ENCODE measurements around the gene EPB41L1. TPM values are rescaled to one million over a fixed set of nuclear protein-coding genes. Genes with fewer than 3 reads are reported as not detected.

The EPB41L1 gene
- total RNA-seq, 1 experiment from 2014 or later, result 129 TPM

DNA sequence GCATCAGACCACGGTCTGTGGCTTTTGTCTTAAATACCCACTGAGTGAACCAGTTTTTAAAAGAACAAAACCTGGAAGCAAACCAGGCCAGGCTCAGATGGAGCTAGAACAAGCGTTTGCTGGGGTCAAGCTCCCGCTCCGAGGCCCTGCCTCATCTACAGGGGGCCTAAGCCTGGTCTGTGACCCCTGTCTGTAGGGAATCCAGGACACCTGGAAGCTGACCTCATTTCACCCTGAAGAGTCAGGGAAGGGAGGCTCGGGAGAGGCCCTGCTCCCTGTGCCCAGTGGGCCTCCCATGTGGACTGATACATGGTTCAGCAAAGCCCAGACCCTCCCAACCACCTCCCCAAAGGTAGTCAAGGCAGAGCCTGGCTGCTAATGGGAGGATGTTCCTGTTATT is 124.8 kb downstream of the EPB41L1 start:
- no peaks in the 10 kb centered on the region for H3K4me1 Mint-ChIP-seq (ENCODE audit: low read depth, unreplicated experiment)
- H3K27ac Mint-ChIP-seq (ENCODE audit: unreplicated experiment), result no peak overlapping the region
- intact Hi-C loops (cut with micrococcal nuclease; ENCODE audit: unreplicated experiment), result no loop called here
- no peaks in the 10 kb centered on the region for H3K4me1 ChIP-seq
- H3K4me3 ChIP-seq (ENCODE audit: low read depth, low read length), result no peak overlapping the region
- no peak for DNase-seq
- ChIA-PET CTCF (interaction anchor here (1.6 kb wide), 1 partner anchor 120 kb away, joined by 3 read pairs; no protein-coding TSS in a partner anchor), POLR2A (no interaction called here)
- TF ChIP-seq, protein P1, sequence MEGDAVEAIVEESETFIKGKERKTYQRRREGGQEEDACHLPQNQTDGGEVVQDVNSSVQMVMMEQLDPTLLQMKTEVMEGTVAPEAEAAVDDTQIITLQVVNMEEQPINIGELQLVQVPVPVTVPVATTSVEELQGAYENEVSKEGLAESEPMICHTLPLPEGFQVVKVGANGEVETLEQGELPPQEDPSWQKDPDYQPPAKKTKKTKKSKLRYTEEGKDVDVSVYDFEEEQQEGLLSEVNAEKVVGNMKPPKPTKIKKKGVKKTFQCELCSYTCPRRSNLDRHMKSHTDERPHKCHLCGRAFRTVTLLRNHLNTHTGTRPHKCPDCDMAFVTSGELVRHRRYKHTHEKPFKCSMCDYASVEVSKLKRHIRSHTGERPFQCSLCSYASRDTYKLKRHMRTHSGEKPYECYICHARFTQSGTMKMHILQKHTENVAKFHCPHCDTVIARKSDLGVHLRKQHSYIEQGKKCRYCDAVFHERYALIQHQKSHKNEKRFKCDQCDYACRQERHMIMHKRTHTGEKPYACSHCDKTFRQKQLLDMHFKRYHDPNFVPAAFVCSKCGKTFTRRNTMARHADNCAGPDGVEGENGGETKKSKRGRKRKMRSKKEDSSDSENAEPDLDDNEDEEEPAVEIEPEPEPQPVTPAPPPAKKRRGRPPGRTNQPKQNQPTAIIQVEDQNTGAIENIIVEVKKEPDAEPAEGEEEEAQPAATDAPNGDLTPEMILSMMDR (IDR thresholded peaks at IDR 0.05; ENCODE audit: insufficient read depth in 1 of 2, low read depth in 1 of 2, low read length in 1 of 2, severe bottlenecking in 1 of 2, unreplicated experiment in 1 of 2), result no peak
- H3K9me3 ChIP-seq, result no peaks in the 10 kb centered on the region
- no peaks in the 10 kb centered on the region for H3K9me3 Mint-ChIP-seq (ENCODE audit: unreplicated experiment)
- H3K27me3 Mint-ChIP-seq (ENCODE audit: insufficient read depth, unreplicated experiment), result peaks cover 42% of the 10 kb centered on the region
- H3K36me3 ChIP-seq (ENCODE audit: control insufficient read depth, insufficient read depth, low read length), result no peaks in the 10 kb centered on the region
- H3K4me3 Mint-ChIP-seq (ENCODE audit: unreplicated experiment), result no peak overlapping the region
- H3K27me3 ChIP-seq (replicated peaks; ENCODE audit: control insufficient read depth, insufficient read depth, low read length), result no peaks in the 10 kb centered on the region; the same call in 1 of the 2 replicates
- no peaks in the 10 kb centered on the region for H3K36me3 Mint-ChIP-seq (ENCODE audit: insufficient read depth, unreplicated experiment)
- BruUV-seq (replicated peaks), result no TSS peak

DNA sequence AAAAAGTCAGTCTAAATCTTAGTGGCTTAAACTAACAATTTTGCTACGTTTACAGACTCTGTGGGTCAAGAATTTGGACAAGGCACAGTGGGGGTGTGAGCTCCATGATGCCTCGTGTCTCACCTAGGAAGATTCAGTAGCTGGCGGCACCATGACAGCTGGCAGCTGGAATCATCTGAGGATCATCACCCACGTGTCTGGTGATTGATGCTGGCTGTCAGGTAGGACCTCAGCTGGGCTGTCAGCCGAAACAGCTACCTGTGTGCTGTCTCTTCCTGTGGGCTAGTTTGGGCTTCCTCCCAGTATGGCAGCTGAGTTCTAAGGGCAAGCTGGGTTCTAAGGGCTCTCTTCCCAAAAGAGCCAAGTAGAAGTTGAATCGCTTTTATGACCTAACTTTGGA is 125.2 kb downstream of the EPB41L1 start:
- no peak overlapping the region for H3K4me3 Mint-ChIP-seq (ENCODE audit: unreplicated experiment)
- H3K4me1 Mint-ChIP-seq (ENCODE audit: low read depth, unreplicated experiment), result no peaks in the 10 kb centered on the region
- Histone ChIP-seq H3K9me3 (no peaks in the 10 kb centered on the region), H3K4me3 (ENCODE audit: low read depth, low read length) (no peak overlapping the region), H3K36me3 (ENCODE audit: control insufficient read depth, insufficient read depth, low read length) (no peaks in the 10 kb centered on the region), H3K27me3 (replicated peaks; ENCODE audit: control insufficient read depth, insufficient read depth, low read length) (no peaks in the 10 kb centered on the region; the same call in 1 of the 2 replicates), H3K4me1 (no peaks in the 10 kb centered on the region)
- TF ChIP-seq, protein P1 (IDR thresholded peaks at IDR 0.05; ENCODE audit: insufficient read depth in 1 of 2, low read depth in 1 of 2, low read length in 1 of 2, severe bottlenecking in 1 of 2, unreplicated experiment in 1 of 2), result no peak
- ChIA-PET CTCF (interaction anchor here (1.6 kb wide), 1 partner anchor 120 kb away, joined by 3 read pairs; no protein-coding TSS in a partner anchor), POLR2A (no interaction called here)
- peak in 1 of 2 experiments; percentile 33 for DNase-seq
- H3K27ac Mint-ChIP-seq (ENCODE audit: unreplicated experiment), result no peak overlapping the region
- intact Hi-C loops (cut with micrococcal nuclease; ENCODE audit: unreplicated experiment), result no loop called here
- H3K36me3 Mint-ChIP-seq (ENCODE audit: insufficient read depth, unreplicated experiment), result no peaks in the 10 kb centered on the region
- no TSS peak for BruUV-seq (replicated peaks)
- peaks cover 44% of the 10 kb centered on the region for H3K27me3 Mint-ChIP-seq (ENCODE audit: insufficient read depth, unreplicated experiment)
- H3K9me3 Mint-ChIP-seq (ENCODE audit: unreplicated experiment), result no peaks in the 10 kb centered on the region

DNA sequence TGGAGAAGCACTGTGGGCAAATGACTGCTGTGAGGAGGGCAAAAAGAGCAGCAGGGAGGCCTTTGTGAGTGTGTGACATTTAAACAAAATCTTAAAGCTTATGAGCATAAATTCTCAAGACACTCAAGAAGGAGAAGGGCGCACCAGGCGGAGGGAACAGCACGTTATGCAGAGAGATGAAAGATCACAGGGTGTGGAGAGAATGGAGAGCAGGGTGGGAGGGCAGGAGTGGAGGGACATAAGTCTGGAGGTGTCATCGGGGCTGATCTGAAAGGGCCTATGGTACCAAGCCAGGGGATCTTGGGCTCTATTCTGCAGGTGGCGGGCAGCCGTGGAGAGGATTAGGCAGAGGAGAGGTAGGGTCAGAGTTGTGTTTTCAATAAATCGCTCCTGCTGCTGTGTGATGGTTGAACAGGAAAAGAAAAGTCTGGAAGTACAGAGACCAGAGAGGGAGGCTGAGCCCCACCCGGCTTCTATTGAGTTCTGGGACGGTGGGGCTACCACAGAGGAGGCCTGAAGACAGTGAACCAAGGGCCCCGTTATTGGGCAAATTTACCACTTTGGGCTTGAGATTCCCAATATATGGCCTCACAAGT is 127.3 kb downstream of the EPB41L1 start:
- Histone ChIP-seq H3K27me3 (replicated peaks; ENCODE audit: control insufficient read depth, insufficient read depth, low read length) (no peaks in the 10 kb centered on the region; the same call in 1 of the 2 replicates), H3K4me1 (no peaks in the 10 kb centered on the region), H3K9me3 (no peaks in the 10 kb centered on the region), H3K4me3 (ENCODE audit: low read depth, low read length) (no peak overlapping the region), H3K36me3 (ENCODE audit: control insufficient read depth, insufficient read depth, low read length) (no peaks in the 10 kb centered on the region)
- TF ChIP-seq, protein P1 (IDR thresholded peaks at IDR 0.05; ENCODE audit: insufficient read depth in 1 of 2, low read depth in 1 of 2, low read length in 1 of 2, severe bottlenecking in 1 of 2, unreplicated experiment in 1 of 2), result no peak
- intact Hi-C loops (cut with micrococcal nuclease; ENCODE audit: unreplicated experiment), result no loop called here
- H3K27me3 Mint-ChIP-seq (ENCODE audit: insufficient read depth, unreplicated experiment), result peaks cover 40% of the 10 kb centered on the region
- no peak overlapping the region for H3K4me3 Mint-ChIP-seq (ENCODE audit: unreplicated experiment)
- H3K36me3 Mint-ChIP-seq (ENCODE audit: insufficient read depth, unreplicated experiment), result no peaks in the 10 kb centered on the region
- H3K27ac Mint-ChIP-seq (ENCODE audit: unreplicated experiment), result no peak overlapping the region
- BruUV-seq (replicated peaks), result no TSS peak
- H3K4me1 Mint-ChIP-seq (ENCODE audit: low read depth, unreplicated experiment), result no peaks in the 10 kb centered on the region
- DNase-seq, result peak in 1 of 2 experiments; percentile 44
- ChIA-PET CTCF (no interaction called here), POLR2A (no interaction called here)
- no peaks in the 10 kb centered on the region for H3K9me3 Mint-ChIP-seq (ENCODE audit: unreplicated experiment)

Other genes with a start within 250 kb of the EPB41L1 start
- gene SCAND1, start 200.2 kb upstream of the EPB41L1 start, total RNA-seq (2022), result 125 and 129 TPM in 2 replicates
- 7.9 and 9.1 TPM in 2 replicates for gene CNBD2, start 186.2 kb upstream of the EPB41L1 start, total RNA-seq (2022)
- gene AAR2, start 81.7 kb downstream of the EPB41L1 start, total RNA-seq (2022), result 59.1 and 60.0 TPM in 2 replicates
- gene DLGAP4, start 151.6 kb downstream of the EPB41L1 start, total RNA-seq (2022), result 120 and 122 TPM in 2 replicates